PFSK-1 (cell line): ENCODE results near the gene MYO1F.

ENCODE experiments used
- FOXP2 ChIP-seq: optimal IDR thresholded peaks from 2 replicates; pipeline ENCODE3; 2011; ENCODE audit warnings: borderline replicate concordance, control low read depth, inconsistent platforms; ENCODE audit not compliant: insufficient read depth; ENCODE audit errors: extremely low read length, extremely low read depth
- POLR2AphosphoS5 ChIP-seq: IDR thresholded peaks from 2 replicates; pipeline ENCODE4 v1.6.1; 2012; ENCODE audit warnings: low read depth, mild to moderate bottlenecking, control low read depth, low read length, moderate library complexity
- REST ChIP-seq, 2 experiments: IDR thresholded peaks; 2 replicates each; pipeline versions ENCODE4 v1.6.1 to v1.8.0; 2011 to 2012; ENCODE audit warnings: low read depth in 2 of 2, low read length in 2 of 2, control low read depth in 1 of 2, inconsistent platforms in 1 of 2, mild to moderate bottlenecking in 1 of 2, moderate library complexity in 1 of 2; ENCODE audit not compliant: insufficient read depth in 1 of 2
- SIN3A ChIP-seq: IDR thresholded peaks from 2 replicates; pipeline ENCODE4 v1.6.1; 2012; ENCODE audit warnings: mild to moderate bottlenecking, low read length, moderate library complexity, borderline replicate concordance; ENCODE audit not compliant: insufficient read depth
- TAF1 ChIP-seq: IDR thresholded peaks from 2 replicates; pipeline ENCODE4 v1.6.1; 2012; ENCODE audit warnings: low read length, control low read depth, borderline replicate concordance; ENCODE audit not compliant: insufficient read depth

Gene MYO1F

GRCh38 chr19:8529369-8530006 is 47.8 kb downstream of the MYO1F start:
- no peak for TF ChIP-seq POLR2AphosphoS5
- no peak for TF ChIP-seq TAF1
- no peak for TF ChIP-seq REST (IDR thresholded peaks at IDR 0.05; ENCODE audit: insufficient read depth in 1 of 2, low read depth in 2 of 2, low read length in 2 of 2)
- TF ChIP-seq FOXP2, result no peak
- no peak for TF ChIP-seq SIN3A

GRCh38 chr19:8528500-8528899 is 48.7 kb downstream of the MYO1F start:
- TF ChIP-seq TAF1 (no peak), FOXP2 (no peak), POLR2AphosphoS5 (no peak), REST (IDR thresholded peaks at IDR 0.05; ENCODE audit: insufficient read depth in 1 of 2, low read depth in 2 of 2, low read length in 2 of 2) (no peak), SIN3A (no peak)

- TF ChIP-seq FOXP2 (peak; percentile 9), TAF1 (peak; percentile 58; the same call in 1 of the 2 replicates), POLR2AphosphoS5 (peak; percentile 87), REST (IDR thresholded peaks at IDR 0.05; ENCODE audit: insufficient read depth in 1 of 2, low read depth in 2 of 2, low read length in 2 of 2) (no peak), SIN3A (no peak; the same call in 1 of the 2 replicates)
Measured at GRCh38 chr19:8526345-8527091, 50.7 kb downstream of the MYO1F start.

- TF ChIP-seq FOXP2, result no peak
- TF ChIP-seq POLR2AphosphoS5, result no peak; the same call in none of the 2 replicates
- no peak for TF ChIP-seq REST (IDR thresholded peaks at IDR 0.05; ENCODE audit: insufficient read depth in 1 of 2, low read depth in 2 of 2, low read length in 2 of 2)
- no peak for TF ChIP-seq TAF1
Measured at GRCh38 chr19:8525401-8525684, 51.9 kb downstream of the MYO1F start.

- TF ChIP-seq FOXP2 (no peak), SIN3A (no peak), TAF1 (no peak), POLR2AphosphoS5 (no peak), REST (IDR thresholded peaks at IDR 0.05; ENCODE audit: insufficient read depth in 1 of 2, low read depth in 2 of 2, low read length in 2 of 2) (no peak)
Measured at GRCh38 chr19:8519388-8519787, 57.9 kb downstream of the MYO1F start.
